Hepatocyte (in vitro differentiated cells): ENCODE data around the gene MIGA2.

ENCODE experiments used
- EZH2 ChIP-seq: fragments of 200-600 bp; sonication (generic); IDR thresholded peaks from 2 replicates; pipeline ENCODE4 v1.6.1; 2016; ENCODE audit warnings: antibody characterized with exemption, mild to moderate bottlenecking, borderline replicate concordance
- EZH2phosphoT487 ChIP-seq: fragments of 200-600 bp; sonication (generic); IDR thresholded peaks from one replicate; pipeline ENCODE4 v1.6.1; 2018; ENCODE audit warnings: antibody characterized with exemption, mild to moderate bottlenecking, low read depth, moderate library complexity; ENCODE audit not compliant: unreplicated experiment, severe bottlenecking
- TF ChIP-seq, protein P1 (sequence below): fragments of 200-600 bp; sonication (generic); IDR thresholded peaks from 2 replicates; pipeline ENCODE4 v1.5.1; 2016; ENCODE audit warnings: antibody characterized with exemption, mild to moderate bottlenecking; ENCODE audit not compliant: poor library complexity

DNA sequence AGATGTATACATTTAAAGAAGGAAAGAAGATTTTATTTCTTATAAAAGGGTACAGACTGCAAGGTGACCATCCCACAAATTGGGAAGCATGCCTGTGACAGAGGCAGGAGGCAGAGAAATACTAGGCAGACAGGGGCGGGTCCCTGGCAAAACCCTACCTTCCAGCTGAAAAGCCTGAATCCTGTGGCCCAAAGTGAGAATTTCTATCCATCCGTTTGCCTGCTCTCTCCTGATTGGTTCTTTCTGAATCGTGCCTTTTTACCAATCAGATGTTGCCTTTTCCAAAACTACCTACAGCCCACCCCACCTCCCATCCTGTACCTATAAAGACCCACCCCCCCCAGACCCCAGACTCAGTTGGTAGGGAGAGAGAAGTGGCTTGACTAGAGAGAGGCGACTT lies 4.9 kb upstream of the MIGA2 start:
- TF ChIP-seq, protein P1, sequence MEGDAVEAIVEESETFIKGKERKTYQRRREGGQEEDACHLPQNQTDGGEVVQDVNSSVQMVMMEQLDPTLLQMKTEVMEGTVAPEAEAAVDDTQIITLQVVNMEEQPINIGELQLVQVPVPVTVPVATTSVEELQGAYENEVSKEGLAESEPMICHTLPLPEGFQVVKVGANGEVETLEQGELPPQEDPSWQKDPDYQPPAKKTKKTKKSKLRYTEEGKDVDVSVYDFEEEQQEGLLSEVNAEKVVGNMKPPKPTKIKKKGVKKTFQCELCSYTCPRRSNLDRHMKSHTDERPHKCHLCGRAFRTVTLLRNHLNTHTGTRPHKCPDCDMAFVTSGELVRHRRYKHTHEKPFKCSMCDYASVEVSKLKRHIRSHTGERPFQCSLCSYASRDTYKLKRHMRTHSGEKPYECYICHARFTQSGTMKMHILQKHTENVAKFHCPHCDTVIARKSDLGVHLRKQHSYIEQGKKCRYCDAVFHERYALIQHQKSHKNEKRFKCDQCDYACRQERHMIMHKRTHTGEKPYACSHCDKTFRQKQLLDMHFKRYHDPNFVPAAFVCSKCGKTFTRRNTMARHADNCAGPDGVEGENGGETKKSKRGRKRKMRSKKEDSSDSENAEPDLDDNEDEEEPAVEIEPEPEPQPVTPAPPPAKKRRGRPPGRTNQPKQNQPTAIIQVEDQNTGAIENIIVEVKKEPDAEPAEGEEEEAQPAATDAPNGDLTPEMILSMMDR: no peak
- TF ChIP-seq EZH2phosphoT487 (no peak), EZH2 (no peak)
